PC-9 (cell line): Measurements from ENCODE around the gene KRTAP6-2.

ENCODE experiments used
- EZH2 ChIP-seq: fragments of 200-600 bp; sonication (generic); IDR thresholded peaks from 2 replicates; pipeline ENCODE4 v1.8.0; 2017; ENCODE audit warnings: antibody characterized with exemption, low read depth
- TF ChIP-seq, protein P1 (sequence below): fragments of 200-600 bp; sonication (generic); conservative IDR thresholded peaks from 2 replicates; pipeline ENCODE4 v1.6.1; 2017; ENCODE audit warnings: mixed run types, antibody characterized with exemption, mild to moderate bottlenecking, moderate library complexity

DNA sequence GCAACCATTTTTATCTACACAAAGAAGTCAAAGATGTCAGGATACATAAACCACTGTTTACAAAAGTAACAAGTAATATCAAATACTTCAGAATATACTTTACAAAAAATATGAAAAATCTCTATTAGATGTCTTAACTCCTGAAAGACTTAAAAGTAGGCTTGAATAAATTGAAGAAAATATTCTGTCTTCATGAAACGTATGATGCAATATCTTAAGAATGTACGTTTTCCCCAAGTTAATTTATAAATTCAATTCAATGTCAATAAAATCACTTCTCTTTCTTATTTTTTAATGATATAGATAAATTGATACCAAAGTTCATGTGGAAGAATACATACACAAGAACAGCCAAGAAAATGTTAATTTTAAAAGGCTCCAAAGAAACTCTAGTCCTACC, 43.6 kb downstream of the KRTAP6-2 start:
- no peak for TF ChIP-seq EZH2
- TF ChIP-seq, protein P1, sequence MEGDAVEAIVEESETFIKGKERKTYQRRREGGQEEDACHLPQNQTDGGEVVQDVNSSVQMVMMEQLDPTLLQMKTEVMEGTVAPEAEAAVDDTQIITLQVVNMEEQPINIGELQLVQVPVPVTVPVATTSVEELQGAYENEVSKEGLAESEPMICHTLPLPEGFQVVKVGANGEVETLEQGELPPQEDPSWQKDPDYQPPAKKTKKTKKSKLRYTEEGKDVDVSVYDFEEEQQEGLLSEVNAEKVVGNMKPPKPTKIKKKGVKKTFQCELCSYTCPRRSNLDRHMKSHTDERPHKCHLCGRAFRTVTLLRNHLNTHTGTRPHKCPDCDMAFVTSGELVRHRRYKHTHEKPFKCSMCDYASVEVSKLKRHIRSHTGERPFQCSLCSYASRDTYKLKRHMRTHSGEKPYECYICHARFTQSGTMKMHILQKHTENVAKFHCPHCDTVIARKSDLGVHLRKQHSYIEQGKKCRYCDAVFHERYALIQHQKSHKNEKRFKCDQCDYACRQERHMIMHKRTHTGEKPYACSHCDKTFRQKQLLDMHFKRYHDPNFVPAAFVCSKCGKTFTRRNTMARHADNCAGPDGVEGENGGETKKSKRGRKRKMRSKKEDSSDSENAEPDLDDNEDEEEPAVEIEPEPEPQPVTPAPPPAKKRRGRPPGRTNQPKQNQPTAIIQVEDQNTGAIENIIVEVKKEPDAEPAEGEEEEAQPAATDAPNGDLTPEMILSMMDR, result no peak
